Measurements from ENCODE around the gene ITGA11. TPM values are rescaled to one million over a fixed set of nuclear protein-coding genes. Genes with fewer than 3 reads are reported as not detected.

The ITGA11 gene, protein sequence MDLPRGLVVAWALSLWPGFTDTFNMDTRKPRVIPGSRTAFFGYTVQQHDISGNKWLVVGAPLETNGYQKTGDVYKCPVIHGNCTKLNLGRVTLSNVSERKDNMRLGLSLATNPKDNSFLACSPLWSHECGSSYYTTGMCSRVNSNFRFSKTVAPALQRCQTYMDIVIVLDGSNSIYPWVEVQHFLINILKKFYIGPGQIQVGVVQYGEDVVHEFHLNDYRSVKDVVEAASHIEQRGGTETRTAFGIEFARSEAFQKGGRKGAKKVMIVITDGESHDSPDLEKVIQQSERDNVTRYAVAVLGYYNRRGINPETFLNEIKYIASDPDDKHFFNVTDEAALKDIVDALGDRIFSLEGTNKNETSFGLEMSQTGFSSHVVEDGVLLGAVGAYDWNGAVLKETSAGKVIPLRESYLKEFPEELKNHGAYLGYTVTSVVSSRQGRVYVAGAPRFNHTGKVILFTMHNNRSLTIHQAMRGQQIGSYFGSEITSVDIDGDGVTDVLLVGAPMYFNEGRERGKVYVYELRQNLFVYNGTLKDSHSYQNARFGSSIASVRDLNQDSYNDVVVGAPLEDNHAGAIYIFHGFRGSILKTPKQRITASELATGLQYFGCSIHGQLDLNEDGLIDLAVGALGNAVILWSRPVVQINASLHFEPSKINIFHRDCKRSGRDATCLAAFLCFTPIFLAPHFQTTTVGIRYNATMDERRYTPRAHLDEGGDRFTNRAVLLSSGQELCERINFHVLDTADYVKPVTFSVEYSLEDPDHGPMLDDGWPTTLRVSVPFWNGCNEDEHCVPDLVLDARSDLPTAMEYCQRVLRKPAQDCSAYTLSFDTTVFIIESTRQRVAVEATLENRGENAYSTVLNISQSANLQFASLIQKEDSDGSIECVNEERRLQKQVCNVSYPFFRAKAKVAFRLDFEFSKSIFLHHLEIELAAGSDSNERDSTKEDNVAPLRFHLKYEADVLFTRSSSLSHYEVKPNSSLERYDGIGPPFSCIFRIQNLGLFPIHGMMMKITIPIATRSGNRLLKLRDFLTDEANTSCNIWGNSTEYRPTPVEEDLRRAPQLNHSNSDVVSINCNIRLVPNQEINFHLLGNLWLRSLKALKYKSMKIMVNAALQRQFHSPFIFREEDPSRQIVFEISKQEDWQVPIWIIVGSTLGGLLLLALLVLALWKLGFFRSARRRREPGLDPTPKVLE
- 1 to 10 TPM; 7.8 to 8.5 (median 7.9) TPM for total RNA-seq

DNA sequence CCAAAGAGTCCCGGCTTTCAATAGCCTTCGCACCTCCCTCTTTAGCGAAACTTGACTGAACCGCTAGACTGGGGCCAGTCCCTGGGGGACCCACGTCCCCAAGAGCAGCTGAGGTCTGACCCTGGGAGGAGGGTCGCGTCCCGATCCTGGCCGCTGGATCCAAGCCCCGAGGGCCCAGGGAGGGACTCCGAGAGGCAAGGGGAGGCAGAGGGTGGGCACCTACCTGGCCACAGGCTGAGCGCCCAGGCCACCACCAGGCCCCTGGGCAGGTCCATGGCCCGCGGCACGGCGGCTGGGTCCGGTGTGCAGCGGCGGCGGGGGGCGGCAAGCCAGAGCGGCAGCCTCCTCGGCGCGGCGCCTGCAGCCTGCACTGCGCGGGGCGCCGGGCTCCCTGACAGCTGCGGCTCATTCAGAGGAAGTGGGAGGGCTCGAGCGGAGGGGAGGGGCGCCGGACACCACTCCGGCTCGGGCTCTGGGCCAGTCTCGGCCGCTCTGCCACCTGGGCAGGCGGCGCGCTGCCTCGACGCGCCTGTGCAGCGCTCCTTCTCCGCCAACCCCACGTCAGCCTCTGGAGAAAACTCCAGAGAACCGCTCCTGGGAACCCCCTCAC lies at the start of gene ITGA11:
Gene ITGA11 (minus strand): TSS at position 372 of the 610 bp plus-strand sequence. CDS start 97 bp downstream, at position 275.
- no peak for TF ChIP-seq POLR2AphosphoS5 (IDR thresholded peaks at IDR 0.05)
- TF ChIP-seq POLR2A (IDR thresholded peaks at IDR 0.05), result no peak
- TF ChIP-seq, protein P1, sequence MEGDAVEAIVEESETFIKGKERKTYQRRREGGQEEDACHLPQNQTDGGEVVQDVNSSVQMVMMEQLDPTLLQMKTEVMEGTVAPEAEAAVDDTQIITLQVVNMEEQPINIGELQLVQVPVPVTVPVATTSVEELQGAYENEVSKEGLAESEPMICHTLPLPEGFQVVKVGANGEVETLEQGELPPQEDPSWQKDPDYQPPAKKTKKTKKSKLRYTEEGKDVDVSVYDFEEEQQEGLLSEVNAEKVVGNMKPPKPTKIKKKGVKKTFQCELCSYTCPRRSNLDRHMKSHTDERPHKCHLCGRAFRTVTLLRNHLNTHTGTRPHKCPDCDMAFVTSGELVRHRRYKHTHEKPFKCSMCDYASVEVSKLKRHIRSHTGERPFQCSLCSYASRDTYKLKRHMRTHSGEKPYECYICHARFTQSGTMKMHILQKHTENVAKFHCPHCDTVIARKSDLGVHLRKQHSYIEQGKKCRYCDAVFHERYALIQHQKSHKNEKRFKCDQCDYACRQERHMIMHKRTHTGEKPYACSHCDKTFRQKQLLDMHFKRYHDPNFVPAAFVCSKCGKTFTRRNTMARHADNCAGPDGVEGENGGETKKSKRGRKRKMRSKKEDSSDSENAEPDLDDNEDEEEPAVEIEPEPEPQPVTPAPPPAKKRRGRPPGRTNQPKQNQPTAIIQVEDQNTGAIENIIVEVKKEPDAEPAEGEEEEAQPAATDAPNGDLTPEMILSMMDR (IDR thresholded peaks at IDR 0.05), result no peak
- H3K4me3 ChIP-seq, result peak within 1 kb of the TSS; percentile 59 to 80 (median 61)
- peak in 1 of 2 donors; percentile 48 for DNase-seq (ENCODE audit: low spot score in 2 of 2)
- peaks cover 0 to 33% of the 10 kb centered on the region in 2 donors for H3K27me3 ChIP-seq
- no peaks in the 10 kb centered on the region for H3K36me3 ChIP-seq
- peak within 1 kb of the TSS; percentile 68 for H3K27ac ChIP-seq
- H3K4me1 ChIP-seq, result peaks cover 0 to 5% of the 10 kb centered on the region in 2 donors
- H3K9me3 ChIP-seq, result no peaks in the 10 kb centered on the region
- intact Hi-C loops (cut with DNase I; ENCODE audit: low total_unique reads), result no loop called here

DNA sequence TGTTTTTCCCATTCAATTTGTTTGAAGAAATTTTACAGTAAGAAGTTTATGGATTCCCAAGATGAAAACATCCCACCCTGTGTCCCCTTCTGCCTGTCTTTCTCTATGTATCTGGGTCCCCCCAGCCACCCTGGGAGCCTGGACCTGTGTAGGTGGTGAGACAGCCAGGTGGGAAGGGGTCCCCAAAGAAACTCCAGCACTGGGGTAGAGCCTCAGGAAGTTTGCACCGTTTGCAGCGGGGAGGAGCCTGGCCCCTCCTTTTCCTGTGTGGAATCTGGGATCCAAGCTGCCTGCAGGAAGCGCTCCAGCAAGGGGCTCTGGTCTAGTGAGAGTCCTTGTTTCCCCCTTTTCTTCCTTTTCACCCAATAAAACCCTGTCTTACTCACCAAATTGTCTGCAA lies 49.4 kb upstream of the ITGA11 start:
- no peaks in the 10 kb centered on the region for H3K4me1 ChIP-seq
- no peaks in the 10 kb centered on the region for H3K36me3 ChIP-seq
- no peaks in the 10 kb centered on the region for H3K9me3 ChIP-seq
- TF ChIP-seq POLR2AphosphoS5 (IDR thresholded peaks at IDR 0.05) (no peak), POLR2A (IDR thresholded peaks at IDR 0.05) (no peak)
- TF ChIP-seq, protein P1 (IDR thresholded peaks at IDR 0.05), result no peak
- no peak overlapping the region for H3K4me3 ChIP-seq
- intact Hi-C loops (cut with DNase I; ENCODE audit: low total_unique reads), result no loop called here
- DNase-seq (ENCODE audit: low spot score in 2 of 2), result no peak
- H3K27me3 ChIP-seq, result no peaks in the 10 kb centered on the region
- H3K27ac ChIP-seq, result no peak overlapping the region

DNA sequence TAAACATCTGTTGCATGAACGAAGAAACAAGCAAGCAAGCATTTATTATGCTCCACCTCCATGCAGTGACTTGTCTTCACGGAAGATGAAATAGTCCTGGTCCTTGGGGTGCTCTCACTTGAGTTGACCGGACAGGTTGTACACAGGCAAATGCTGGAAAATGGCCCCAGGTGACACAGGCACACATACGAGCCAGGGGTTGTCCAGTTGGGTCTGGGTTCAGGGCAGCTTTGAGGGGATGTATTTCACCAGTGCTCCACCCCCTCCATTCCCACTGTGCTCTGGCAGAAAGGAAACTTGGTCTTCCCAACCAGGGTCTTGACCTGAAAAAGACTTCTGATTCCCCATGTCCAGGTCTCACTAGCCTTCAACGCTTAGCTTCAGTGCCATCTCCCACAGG lies 48.3 kb upstream of the ITGA11 start:
- Histone ChIP-seq H3K36me3 (no peaks in the 10 kb centered on the region), H3K27me3 (no peaks in the 10 kb centered on the region), H3K27ac (peak overlapping the region in 1 of 2 donors; percentile 76), H3K4me3 (no peak overlapping the region), H3K9me3 (no peaks in the 10 kb centered on the region), H3K4me1 (no peaks in the 10 kb centered on the region)
- TF ChIP-seq POLR2A (IDR thresholded peaks at IDR 0.05), result no peak
- TF ChIP-seq, protein P1 (IDR thresholded peaks at IDR 0.05), result no peak
- TF ChIP-seq POLR2AphosphoS5 (IDR thresholded peaks at IDR 0.05), result no peak
- intact Hi-C loops (cut with DNase I; ENCODE audit: low total_unique reads), result no loop called here
- no peak for DNase-seq (ENCODE audit: low spot score in 2 of 2)

DNA sequence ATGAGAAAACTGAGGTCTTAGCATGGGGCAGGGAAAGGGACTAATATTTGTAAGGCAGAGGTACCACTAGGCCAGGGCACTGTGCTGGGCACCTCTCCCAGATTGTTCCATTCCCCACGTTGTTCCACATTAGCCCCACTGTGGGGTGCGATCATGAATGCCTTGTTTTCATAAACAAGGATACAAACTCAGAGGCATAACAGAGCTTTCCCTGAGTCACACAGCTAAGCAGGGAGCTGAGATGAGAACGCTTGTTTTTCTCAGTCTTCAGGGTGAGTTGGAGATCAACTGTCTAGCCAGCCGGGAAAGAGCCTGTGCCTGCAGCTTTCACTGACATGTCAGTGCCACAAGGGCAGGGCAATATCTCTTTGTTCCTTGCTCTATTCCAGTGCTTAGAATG lies 47.9 kb upstream of the ITGA11 start:
- intact Hi-C loops (cut with DNase I; ENCODE audit: low total_unique reads), result no loop called here
- Histone ChIP-seq H3K27ac (peak overlapping the region in 1 of 2 donors; percentile 76), H3K4me1 (no peaks in the 10 kb centered on the region), H3K9me3 (no peaks in the 10 kb centered on the region), H3K4me3 (peak overlapping the region in 1 of 3 donors; percentile 20), H3K36me3 (no peaks in the 10 kb centered on the region), H3K27me3 (no peaks in the 10 kb centered on the region)
- DNase-seq (ENCODE audit: low spot score in 2 of 2), result no peak
- no peak for TF ChIP-seq POLR2AphosphoS5 (IDR thresholded peaks at IDR 0.05)
- TF ChIP-seq POLR2A (IDR thresholded peaks at IDR 0.05), result no peak
- TF ChIP-seq, protein P1 (IDR thresholded peaks at IDR 0.05), result no peak

Measured in breast epithelium (tissue), 4 donors.